Neural progenitor cell (in vitro differentiated cells): ENCODE results near the gene VPS8. TPM values are rescaled to one million over a fixed set of nuclear protein-coding genes. Genes with fewer than 3 reads are reported as not detected.

Experiments used
- DNase-seq: peaks from one replicate; pipeline ENCODE4 v3.0.0-alpha.2; 2016; ENCODE audit warnings: low spot score
- H2AFZ ChIP-seq: fragments of 200-600 bp; sonication (generic); replicated peaks from 2 replicates; pipeline ENCODE4 v1.6.1; 2016; ENCODE audit warnings: antibody characterized with exemption
- H3F3A ChIP-seq: fragments of 200-600 bp; sonication (generic); 2 replicates; pipeline ENCODE4 v1.6.1; 2016; ENCODE audit warnings: antibody characterized with exemption, low read depth
- H3K27ac ChIP-seq: fragments of 200-600 bp; sonication (generic); 2 replicates; pipeline ENCODE4 v1.5.1; 2016; ENCODE audit warnings: mild to moderate bottlenecking
- H3K27me3 ChIP-seq: fragments of 200-600 bp; sonication (generic); 2 replicates; pipeline ENCODE4 v1.6.1; 2016; ENCODE audit warnings: mild to moderate bottlenecking, moderate library complexity
- H3K36me3 ChIP-seq: fragments of 200-600 bp; sonication (generic); 2 replicates; pipeline ENCODE4 v1.5.1; 2016
- H3K4me1 ChIP-seq: fragments of 200-600 bp; sonication (generic); 2 replicates; pipeline ENCODE4 v1.6.1; 2016; ENCODE audit warnings: mixed run types
- H3K4me2 ChIP-seq: fragments of 200-600 bp; sonication (generic); 2 replicates; pipeline ENCODE4 v1.6.1; 2016
- H3K4me3 ChIP-seq: fragments of 200-600 bp; sonication (generic); 2 replicates; pipeline ENCODE4 v1.5.1; 2016
- H3K79me2 ChIP-seq: fragments of 200-600 bp; sonication (generic); 2 replicates; pipeline ENCODE4 v1.6.1; 2016; ENCODE audit warnings: low read depth
- H3K9ac ChIP-seq: fragments of 200-600 bp; sonication (generic); 2 replicates; pipeline ENCODE4 v1.6.1; 2016
- H3K9me3 ChIP-seq: fragments of 200-600 bp; sonication (generic); 2 replicates; pipeline ENCODE4 v1.5.1; 2016; ENCODE audit warnings: low read depth
- H4K20me1 ChIP-seq: fragments of 200-600 bp; sonication (generic); 2 replicates; pipeline ENCODE4 v1.6.1; 2016; ENCODE audit warnings: low read depth
- H3K27ac Mint-ChIP-seq: 3 replicates; pipeline ENCODE4 v1.8.0; 2021; ENCODE audit warnings: mixed read lengths
- H3K27me3 Mint-ChIP-seq: 2 replicates; pipeline ENCODE4 v1.8.0; 2022; ENCODE audit warnings: low read depth, mild to moderate bottlenecking, inconsistent platforms, moderate library complexity, mixed read lengths; ENCODE audit not compliant: insufficient read depth
- H3K36me3 Mint-ChIP-seq: 3 replicates; pipeline ENCODE4 v1.8.0; 2021; ENCODE audit warnings: mixed read lengths
- H3K4me1 Mint-ChIP-seq: 3 replicates; pipeline ENCODE4 v1.8.0; 2021; ENCODE audit warnings: mixed read lengths
- H3K4me3 Mint-ChIP-seq: 3 replicates; pipeline ENCODE4 v1.8.0; 2021; ENCODE audit warnings: mild to moderate bottlenecking, moderate library complexity, mixed read lengths
- H3K9me3 Mint-ChIP-seq: 3 replicates; pipeline ENCODE4 v1.8.0; 2020; ENCODE audit warnings: mixed read lengths
- CTCF ChIP-seq: fragments of 200-600 bp; sonication (generic); IDR thresholded peaks from 2 replicates; pipeline ENCODE4 v1.5.1; 2017; ENCODE audit warnings: antibody characterized with exemption, mild to moderate bottlenecking
- EZH2 ChIP-seq: fragments of 200-600 bp; sonication (generic); IDR thresholded peaks from 2 replicates; pipeline ENCODE4 v1.6.1; 2017; ENCODE audit warnings: antibody characterized with exemption, mild to moderate bottlenecking, moderate library complexity
- EZH2phosphoT487 ChIP-seq: fragments of 200-600 bp; sonication (generic); IDR thresholded peaks from 2 replicates; pipeline ENCODE4 v1.6.1; 2017; ENCODE audit warnings: antibody characterized with exemption
- total RNA-seq: library from RNA; depleted of rRNA; stranded (reverse); fragments of >200 nt; gene quantifications from 2 replicates; pipeline ENCODE4 v1.2.3, GENCODE V29; 2015; ENCODE audit warnings: low replicate concordance

VPS8 gene
- total RNA-seq, 1 donor from 2014 or later = 93.1 TPM

- Mint-ChIP-seq H3K27ac (no peak overlapping the region), H3K9me3 (no peaks in the 10 kb centered on the region), H3K4me1 (no peaks in the 10 kb centered on the region), H3K27me3 (no peaks in the 10 kb centered on the region), H3K4me3 (no peak overlapping the region), H3K36me3 (peaks cover 2% of the 10 kb centered on the region)
- no peaks in the 10 kb centered on the region for H3K79me2 ChIP-seq
- H3K9me3 ChIP-seq = no peaks in the 10 kb centered on the region
- H3K9ac ChIP-seq = no peak overlapping the region
- no peak overlapping the region for H3K4me3 ChIP-seq
- DNase-seq = no peak
- no peak for TF ChIP-seq EZH2
- TF ChIP-seq CTCF = no peak
- TF ChIP-seq EZH2phosphoT487 = no peak
- H3K27ac ChIP-seq = no peak overlapping the region
- no peaks in the 10 kb centered on the region for H4K20me1 ChIP-seq
- H3K4me1 ChIP-seq = peaks cover 3% of the 10 kb centered on the region
- no peak overlapping the region for H3K4me2 ChIP-seq
- no peaks in the 10 kb centered on the region for H3F3A ChIP-seq
- H3K27me3 ChIP-seq = no peaks in the 10 kb centered on the region
- no peak overlapping the region for H2AFZ ChIP-seq
- no peaks in the 10 kb centered on the region for H3K36me3 ChIP-seq
Measured at GRCh38 chr3:184884359-184885017, 72.5 kb downstream of the VPS8 start.

- peaks cover 2% of the 10 kb centered on the region for H3K36me3 Mint-ChIP-seq
- Histone ChIP-seq H3K36me3 (no peaks in the 10 kb centered on the region), H3K4me2 (no peak overlapping the region), H3K4me1 (peaks cover 6% of the 10 kb centered on the region), H3K27me3 (no peaks in the 10 kb centered on the region), H4K20me1 (no peaks in the 10 kb centered on the region), H3K9ac (no peak overlapping the region), H3K79me2 (no peaks in the 10 kb centered on the region), H3F3A (no peaks in the 10 kb centered on the region), H3K4me3 (no peak overlapping the region), H2AFZ (no peak overlapping the region), H3K9me3 (no peaks in the 10 kb centered on the region), H3K27ac (no peak overlapping the region)
- no peak for DNase-seq
- no peaks in the 10 kb centered on the region for H3K9me3 Mint-ChIP-seq
- no peak overlapping the region for H3K27ac Mint-ChIP-seq
- TF ChIP-seq EZH2phosphoT487 = no peak
- no peak for TF ChIP-seq EZH2
- no peak for TF ChIP-seq CTCF
- no peak overlapping the region for H3K4me3 Mint-ChIP-seq
- no peaks in the 10 kb centered on the region for H3K4me1 Mint-ChIP-seq
- H3K27me3 Mint-ChIP-seq = no peaks in the 10 kb centered on the region
Measured at GRCh38 chr3:184885112-184885511, 73.1 kb downstream of the VPS8 start.

- TF ChIP-seq CTCF = no peak
- TF ChIP-seq EZH2 = no peak
- no peak for TF ChIP-seq EZH2phosphoT487
- no peaks in the 10 kb centered on the region for H3F3A ChIP-seq
- no peak for DNase-seq
Measured at GRCh38 chr3:184887574-184887973, 75.6 kb downstream of the VPS8 start.

More at GRCh38 chr3:184887574-184887973, 75.6 kb downstream of the VPS8 start:
- no peaks in the 10 kb centered on the region for H3K9me3 Mint-ChIP-seq
- no peaks in the 10 kb centered on the region for H3K9me3 ChIP-seq
- H3K27ac ChIP-seq = no peak overlapping the region
- H3K4me3 ChIP-seq = no peak overlapping the region
- no peak overlapping the region for H3K27ac Mint-ChIP-seq
- H3K4me1 Mint-ChIP-seq = no peaks in the 10 kb centered on the region
- H3K4me3 Mint-ChIP-seq = no peak overlapping the region
- H2AFZ ChIP-seq = no peak overlapping the region
- no peaks in the 10 kb centered on the region for H3K36me3 ChIP-seq
- no peaks in the 10 kb centered on the region for H4K20me1 ChIP-seq
- no peaks in the 10 kb centered on the region for H3K36me3 Mint-ChIP-seq
- H3K27me3 Mint-ChIP-seq = no peaks in the 10 kb centered on the region
- no peaks in the 10 kb centered on the region for H3K27me3 ChIP-seq
- H3K9ac ChIP-seq = no peak overlapping the region
- no peak overlapping the region for H3K4me2 ChIP-seq
- no peaks in the 10 kb centered on the region for H3K79me2 ChIP-seq
- H3K4me1 ChIP-seq = peaks cover 6% of the 10 kb centered on the region
